Measurements from ENCODE around the gene PDAP1. TPM values are rescaled to one million over a fixed set of nuclear protein-coding genes. Genes with fewer than 3 reads are reported as not detected.
A peak's percentile ranks its signal among the peaks of the same experiment; 100 is the strongest.

The PDAP1 gene
- total RNA-seq, 1 experiment from 2014 or later: 150 TPM

DNA sequence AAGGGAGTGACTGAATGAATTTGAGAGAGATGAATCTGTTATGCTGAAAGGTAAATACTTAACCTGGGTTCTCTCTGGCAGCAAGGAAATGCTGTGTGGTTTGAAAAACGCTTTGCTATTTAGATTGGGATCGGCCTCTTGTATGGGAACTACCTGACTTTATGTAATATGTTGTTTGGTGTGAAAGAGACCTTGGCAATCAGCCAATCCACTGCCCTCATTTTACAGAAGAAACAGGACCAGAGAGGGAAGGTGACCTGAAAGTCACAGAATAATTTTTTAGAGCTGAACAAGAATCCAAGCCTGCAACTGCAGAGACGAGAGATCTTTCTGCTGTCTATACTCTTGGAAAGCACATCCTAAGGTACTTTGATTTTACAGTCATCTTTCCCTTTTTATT is 1.4 kb upstream of the PDAP1 start:
- Mint-ChIP-seq H3K9me3 (peaks cover 1% of the 10 kb centered on the region in 2 experiments; a peak in 2 of 5 replicates), H3K27me3 (ENCODE audit: low read depth) (no peaks in the 10 kb centered on the region), H3K4me1 (peaks cover 19 to 23% of the 10 kb centered on the region in 2 experiments), H3K27ac (peak overlapping the region in 2 of 3 experiments; percentile 82 to 99; a peak in 1 of 7 replicates), H3K36me3 (ENCODE audit: insufficient read depth in 1 of 3, low read depth in 3 of 3) (peaks cover 36 to 58% (median 49%) of the 10 kb centered on the region in 3 experiments; a peak in 6 of 7 replicates), H3K4me3 (peak overlapping the region; percentile 95 to 96)
- Histone ChIP-seq H3K4me2 (ENCODE audit: insufficient read depth, insufficient read length, low read length) (peak overlapping the region; percentile 91), H3K56ac (ENCODE audit: insufficient read length, low read depth, low read length) (no peak overlapping the region), H2BK12ac (ENCODE audit: insufficient read length, low read depth, low read length) (no peak overlapping the region), H3K27me3 (ENCODE audit: insufficient read depth, low read length) (no peaks in the 10 kb centered on the region), H3K9me3 (ENCODE audit: control insufficient read depth, low read depth, low read length) (no peaks in the 10 kb centered on the region), H2AFZ (ENCODE audit: low read length) (no peak overlapping the region), H2AK5ac (ENCODE audit: insufficient read length, low read length) (no peak overlapping the region), H3K14ac (ENCODE audit: insufficient read depth, low read length) (no peak overlapping the region), H2BK15ac (ENCODE audit: low read depth, low read length) (no peak overlapping the region), H2BK20ac (ENCODE audit: low read depth, low read length, poor library complexity, severe bottlenecking) (no peak overlapping the region), H4K20me1 (ENCODE audit: control insufficient read depth, insufficient read depth, insufficient read length) (no peaks in the 10 kb centered on the region), H3K4ac (ENCODE audit: low read depth, low read length) (no peak overlapping the region), H4K5ac (ENCODE audit: insufficient read length, low read depth, low read length) (no peak overlapping the region), H2BK5ac (ENCODE audit: insufficient read length, low read length) (no peak overlapping the region), H4K91ac (ENCODE audit: insufficient read length, low read depth, low read length) (no peak overlapping the region), H2BK120ac (ENCODE audit: low read depth, low read length, poor library complexity, severe bottlenecking) (no peak overlapping the region), H3K18ac (ENCODE audit: insufficient read length, low read depth, low read length) (no peak overlapping the region), H3K79me2 (ENCODE audit: insufficient read depth, low read length) (peaks cover 31% of the 10 kb centered on the region), H3K9ac (ENCODE audit: extremely low read depth, insufficient read length, low read length) (no peak overlapping the region), H3T11ph (ENCODE audit: low read length) (no peak overlapping the region), H3K23me2 (ENCODE audit: insufficient read length, low read depth, low read length, poor library complexity, severe bottlenecking) (peaks cover 16% of the 10 kb centered on the region), H4K8ac (replicated peaks; ENCODE audit: insufficient read length, low read depth, low read length) (no peak overlapping the region), H3K79me1 (ENCODE audit: insufficient read depth, low read depth, low read length, poor library complexity, severe bottlenecking) (peaks cover 9% of the 10 kb centered on the region), H3K27ac (ENCODE audit: insufficient read length, low read depth, low read length) (peak overlapping the region; percentile 94), H3K23ac (ENCODE audit: insufficient read length, low read depth, low read length) (no peak overlapping the region), H3K4me1 (ENCODE audit: insufficient read depth, low read length) (no peaks in the 10 kb centered on the region)
- TF ChIP-seq CTCF (conservative IDR thresholded peaks at IDR 0.05): no peak
- no CpG with 5 or more reads among the region's 3 CpGs for WGBS (ENCODE audit: extremely low coverage, insufficient read length, low lambda C conversion rate)
- DNase-seq: no peak

Measured in H9 (cell line).